CD4-positive, alpha-beta memory T cell (primary cell): ENCODE results near the gene ZNF177. TPM values are rescaled to one million over a fixed set of nuclear protein-coding genes. Genes with fewer than 3 reads are reported as not detected.

Experiments
- CTCF ChIA-PET: fragments of 350-600 bp; sonication (Branson Sonifier 250); formaldehyde crosslinking; loops from one replicate; lab custom pipeline; 2021; ENCODE audit warnings: inconsistent platforms; ENCODE audit not compliant: partially characterized antibody; lab: Charles Lee
- POLR2A ChIA-PET: fragments of 350-600 bp; sonication (Branson Sonifier 250); formaldehyde crosslinking; loops from one replicate; lab custom pipeline; 2021; ENCODE audit not compliant: partially characterized antibody; lab: Charles Lee
- DNase-seq, 5 donors: peaks; one replicate each; pipeline versions ENCODE4 v3.0.0 to v3.0.0-alpha.2; 2020 to 2022; ENCODE audit warnings: mixed read lengths in 1 of 5
- H3K27ac ChIP-seq: one replicate; pipeline ENCODE4 v1.7.0; 2013; ENCODE audit warnings: low read depth, low read length
- H3K27me3 ChIP-seq: 2 replicates; pipeline ENCODE4 v1.7.0; 2013; ENCODE audit warnings: mild to moderate bottlenecking, low read length, moderate library complexity; ENCODE audit not compliant: insufficient read depth
- H3K36me3 ChIP-seq: 2 replicates; pipeline ENCODE4 v1.7.0; 2013; ENCODE audit warnings: mild to moderate bottlenecking, low read length, moderate library complexity; ENCODE audit not compliant: insufficient read depth
- H3K4me1 ChIP-seq: 2 replicates; pipeline ENCODE4 v1.7.0; 2013; ENCODE audit warnings: mild to moderate bottlenecking, low read length, moderate library complexity; ENCODE audit not compliant: insufficient read depth
- H3K4me3 ChIP-seq, 2 donors: one replicate each; pipeline ENCODE4 v1.7.0; 2013; ENCODE audit warnings: low read length in 2 of 2, mild to moderate bottlenecking in 1 of 2
- H3K9me3 ChIP-seq, 2 donors: one replicate each; pipeline ENCODE4 v1.7.0; 2013; ENCODE audit warnings: low read length in 2 of 2, control low read depth in 1 of 2; ENCODE audit not compliant: control insufficient read depth in 1 of 2
- H3K27ac Mint-ChIP-seq, 7 donors: one replicate each; pipeline ENCODE4 v1.8.0; 2020 to 2021; ENCODE audit warnings: mixed read lengths in 7 of 7, mild to moderate bottlenecking in 6 of 7, inconsistent platforms in 3 of 7, moderate library complexity in 3 of 7
- H3K27me3 Mint-ChIP-seq, 2 donors: one replicate each; pipeline ENCODE4 v1.8.0; 2020 to 2021; ENCODE audit warnings: mixed read lengths in 2 of 2
- H3K36me3 Mint-ChIP-seq, 2 donors: one replicate each; pipeline ENCODE4 v1.8.0; 2020 to 2021; ENCODE audit warnings: mixed read lengths in 2 of 2, inconsistent platforms in 1 of 2, mild to moderate bottlenecking in 1 of 2
- H3K4me1 Mint-ChIP-seq, 4 donors: one replicate each; pipeline ENCODE4 v1.8.0; 2020 to 2021; ENCODE audit warnings: mixed read lengths in 4 of 4, mild to moderate bottlenecking in 1 of 4
- H3K4me3 Mint-ChIP-seq, 8 donors: one replicate each; pipeline ENCODE4 v1.8.0; 2020 to 2021; ENCODE audit warnings: mixed read lengths in 8 of 8, mild to moderate bottlenecking in 7 of 8, moderate library complexity in 6 of 8, inconsistent platforms in 3 of 8
- H3K9me3 Mint-ChIP-seq, 8 donors: one replicate each; pipeline ENCODE4 v1.8.0; 2020 to 2021; ENCODE audit warnings: mixed read lengths in 8 of 8, mild to moderate bottlenecking in 5 of 8, inconsistent platforms in 3 of 8, moderate library complexity in 1 of 8
- intact Hi-C: fragments of 100-400 bp; cut with micrococcal nuclease; formaldehyde crosslinking; loops from one replicate; pipeline ENCODE4 v1.15.1; 2023
- polyA plus RNA-seq, 2 donors: library from polyadenylated mRNA; unstranded; fragments of 300-500 nt; fragmentation: Illumina TruSeq; gene quantifications; one replicate each; pipeline ENCODE4 v1.2.3, GENCODE V29; 2021
- total RNA-seq, 2 experiments: library from RNA; stranded (reverse); gene quantifications; one replicate each; pipeline ENCODE4 v1.2.3, GENCODE V29; 2021

The ZNF177 gene
- total and polyA plus RNA-seq, 4 experiments from 2014 or later = 0.31 to 3.6 (median 1.2) TPM

GRCh38 chr19:9407827-9408226 is 45.0 kb downstream of the ZNF177 start:
- intact Hi-C loops = no loop called here
- ChIA-PET CTCF (no interaction called here), POLR2A (no interaction called here)
- Histone ChIP-seq H3K27ac (no peak overlapping the region), H3K9me3 (peaks cover 7 to 50% of the 10 kb centered on the region in 2 donors), H3K4me1 (no peaks in the 10 kb centered on the region), H3K27me3 (no peaks in the 10 kb centered on the region), H3K4me3 (no peak overlapping the region), H3K36me3 (no peaks in the 10 kb centered on the region)
- Mint-ChIP-seq H3K4me1 (peaks cover 4 to 20% (median 7%) of the 10 kb centered on the region in 4 donors), H3K9me3 (peaks cover 3 to 98% (median 88%) of the 10 kb centered on the region in 8 donors), H3K27ac (peak overlapping the region in 1 of 7 donors; percentile 25), H3K36me3 (peaks cover 28 to 51% of the 10 kb centered on the region in 2 donors), H3K27me3 (peaks cover 1 to 2% of the 10 kb centered on the region in 2 donors), H3K4me3 (peak overlapping the region; percentile 26 to 88 (median 62))
- no peak for DNase-seq

GRCh38 chr19:9413240-9413954 is 50.6 kb downstream of the ZNF177 start:
- POLR2A ChIA-PET = no interaction called here
- Mint-ChIP-seq H3K9me3 (peaks cover 3 to 96% (median 88%) of the 10 kb centered on the region in 8 donors), H3K27ac (no peak overlapping the region), H3K36me3 (peaks cover 59 to 70% of the 10 kb centered on the region in 2 donors), H3K4me3 (no peak overlapping the region), H3K4me1 (no peaks in the 10 kb centered on the region), H3K27me3 (no peaks in the 10 kb centered on the region)
- H3K36me3 ChIP-seq = peaks cover 47% of the 10 kb centered on the region
- intact Hi-C loops = no loop called here
- no peak for DNase-seq
- H3K9me3 ChIP-seq = peaks cover 26 to 66% of the 10 kb centered on the region in 2 donors
- H3K27me3 ChIP-seq = no peaks in the 10 kb centered on the region
- no peak overlapping the region for H3K27ac ChIP-seq
- H3K4me3 ChIP-seq = peak overlapping the region in 1 of 2 donors; percentile 18
- no peaks in the 10 kb centered on the region for H3K4me1 ChIP-seq
- CTCF ChIA-PET = no interaction called here

GRCh38 chr19:9427941-9428340 is 65.1 kb downstream of the ZNF177 start:
- intact Hi-C loops = no loop called here
- peaks cover 90 to 91% of the 10 kb centered on the region in 2 donors for H3K36me3 Mint-ChIP-seq
- H3K36me3 ChIP-seq = peaks cover 59% of the 10 kb centered on the region

GRCh38 chr19:9430444-9430843 is 67.6 kb downstream of the ZNF177 start:
- peaks cover 0 to 30% (median 10%) of the 10 kb centered on the region in 8 donors for H3K9me3 Mint-ChIP-seq
- POLR2A ChIA-PET = no interaction called here

More at GRCh38 chr19:9427941-9428340, 65.1 kb downstream of the ZNF177 start:
- no peaks in the 10 kb centered on the region for H3K27me3 Mint-ChIP-seq
- H3K4me1 Mint-ChIP-seq = peaks cover 9 to 28% (median 16%) of the 10 kb centered on the region in 4 donors
- Histone ChIP-seq H3K9me3 (peaks cover 0 to 4% of the 10 kb centered on the region in 2 donors), H3K27ac (no peak overlapping the region), H3K4me3 (no peak overlapping the region), H3K27me3 (no peaks in the 10 kb centered on the region), H3K4me1 (peaks cover 3% of the 10 kb centered on the region)
- H3K9me3 Mint-ChIP-seq = peaks cover under 1 to 53% (median 30%) of the 10 kb centered on the region in 8 donors
- ChIA-PET CTCF (no interaction called here), POLR2A (interaction anchor here (0.6 kb wide), 1 partner anchor 105 kb away, joined by 3 read pairs; no protein-coding TSS in a partner anchor)
- no peak overlapping the region for H3K27ac Mint-ChIP-seq
- no peak overlapping the region for H3K4me3 Mint-ChIP-seq
- DNase-seq = no peak

GRCh38 chr19:9431475-9431874 is 68.7 kb downstream of the ZNF177 start:
- Histone ChIP-seq H3K9me3 (no peaks in the 10 kb centered on the region), H3K36me3 (peaks cover 28% of the 10 kb centered on the region), H3K27me3 (no peaks in the 10 kb centered on the region), H3K4me3 (no peak overlapping the region), H3K4me1 (peaks cover 30% of the 10 kb centered on the region), H3K27ac (no peak overlapping the region)
- DNase-seq = peak in 3 of 5 donors; percentile 26 to 45 (median 27)
- ChIA-PET CTCF (interaction anchor here (2.8 kb wide), 1 partner anchor 226 kb away, joined by 18 read pairs; no protein-coding TSS in a partner anchor), POLR2A (interaction anchor here (0.8 kb wide), 1 partner anchor 227 kb away, joined by 3 read pairs; no protein-coding TSS in a partner anchor)
- H3K4me1 Mint-ChIP-seq = peaks cover 29 to 61% (median 36%) of the 10 kb centered on the region in 4 donors
- H3K9me3 Mint-ChIP-seq = peaks cover 0 to 24% (median 8%) of the 10 kb centered on the region in 8 donors
- H3K27me3 Mint-ChIP-seq = no peaks in the 10 kb centered on the region
- H3K27ac Mint-ChIP-seq = peak overlapping the region in 4 of 7 donors; percentile 45 to 84 (median 78)
- peak overlapping the region in 4 of 8 donors; percentile 8 to 79 (median 41) for H3K4me3 Mint-ChIP-seq
- H3K36me3 Mint-ChIP-seq = peaks cover 69 to 80% of the 10 kb centered on the region in 2 donors
- intact Hi-C loops = loop anchor here (10.0 kb wide), 1 partner anchor 333 kb away; the partner anchor contains the start of gene ZNF846

More at GRCh38 chr19:9430444-9430843, 67.6 kb downstream of the ZNF177 start:
- Histone ChIP-seq H3K4me1 (peaks cover 22% of the 10 kb centered on the region), H3K4me3 (no peak overlapping the region), H3K9me3 (no peaks in the 10 kb centered on the region), H3K27me3 (no peaks in the 10 kb centered on the region), H3K36me3 (peaks cover 38% of the 10 kb centered on the region), H3K27ac (no peak overlapping the region)
- Mint-ChIP-seq H3K4me1 (peaks cover 23 to 50% (median 29%) of the 10 kb centered on the region in 4 donors), H3K36me3 (peaks cover 79 to 87% of the 10 kb centered on the region in 2 donors), H3K27me3 (no peaks in the 10 kb centered on the region), H3K4me3 (no peak overlapping the region), H3K27ac (no peak overlapping the region)
- no peak for DNase-seq
- CTCF ChIA-PET = interaction anchor here (1.1 to 2.8 kb wide), 3 partner anchors 15 to 225 kb away, joined by 3 to 18 read pairs (median 3); partner anchors contain the start of gene ZNF699
- intact Hi-C loops = loop anchor here (10.0 kb wide), 1 partner anchor 334 kb away; the partner anchor contains the start of gene ZNF846

Other genes starting within 250 kb of the ZNF177 start
- gene OR7G1, start 247.2 kb upstream of the ZNF177 start, total RNA-seq = not detected
- gene OR7G1, start 247.2 kb upstream of the ZNF177 start, polyA plus RNA-seq = not detected
- not detected for gene OR7G3, start 236.1 kb upstream of the ZNF177 start, total RNA-seq
- not detected for gene OR7G3, start 236.1 kb upstream of the ZNF177 start, polyA plus RNA-seq
- 10 to 100 TPM; 52.1 to 52.4 TPM for gene ZNF317, start 222.6 kb upstream of the ZNF177 start, total RNA-seq
- gene ZNF317, start 222.6 kb upstream of the ZNF177 start, polyA plus RNA-seq = 10 to 100 TPM; 25.1 to 49.4 TPM
- not detected for gene OR7D2, start 184.0 kb upstream of the ZNF177 start, total RNA-seq
- under 1 TPM in 1 of 2 donors, not detected in 1; 0.15 TPM for gene OR7D2, start 184.0 kb upstream of the ZNF177 start, polyA plus RNA-seq
- gene OR7D4, start 143.4 kb upstream of the ZNF177 start, total RNA-seq = not detected
- not detected for gene OR7D4, start 143.4 kb upstream of the ZNF177 start, polyA plus RNA-seq
- not detected for gene OR7E24, start 112.1 kb upstream of the ZNF177 start, total RNA-seq
- not detected for gene OR7E24, start 112.1 kb upstream of the ZNF177 start, polyA plus RNA-seq
- 10 to 100 TPM; 20.9 to 22.1 TPM for gene ZNF699, start 53.2 kb upstream of the ZNF177 start, total RNA-seq
- gene ZNF699, start 53.2 kb upstream of the ZNF177 start, polyA plus RNA-seq = 10 to 100 TPM; 10.9 to 11.1 TPM
- 10 to 100 TPM; 47.4 to 53.5 TPM for gene ZNF559, start 38.8 kb upstream of the ZNF177 start, total RNA-seq
- gene ZNF559, start 38.8 kb upstream of the ZNF177 start, polyA plus RNA-seq = 10 to 100 TPM; 30.1 to 38.5 TPM
- gene ZNF266, start 72.6 kb downstream of the ZNF177 start, total RNA-seq = 10 to 100 TPM; 73.4 to 76.4 TPM
- 10 to 100 TPM; 13.4 to 17.4 TPM for gene ZNF266, start 72.6 kb downstream of the ZNF177 start, polyA plus RNA-seq
- not detected for gene ZNF560, start 135.6 kb downstream of the ZNF177 start, total RNA-seq
- gene ZNF560, start 135.6 kb downstream of the ZNF177 start, polyA plus RNA-seq = not detected
- gene ZNF426, start 175.6 kb downstream of the ZNF177 start, total RNA-seq = 10 to 100 TPM; 18.0 to 18.2 TPM
- gene ZNF426, start 175.6 kb downstream of the ZNF177 start, polyA plus RNA-seq = 10 to 100 TPM; 11.7 to 16.8 TPM
- 10 to 100 TPM; 47.2 to 53.0 TPM for gene ZNF121, start 221.5 kb downstream of the ZNF177 start, total RNA-seq
- gene ZNF121, start 221.5 kb downstream of the ZNF177 start, polyA plus RNA-seq = 1 to 10 TPM; 2.1 to 4.2 TPM